ENCODE results near the gene PRSS56. TPM values are rescaled to one million over a fixed set of nuclear protein-coding genes. Genes with fewer than 3 reads are reported as not detected.

Gene PRSS56
- not detected in 2 replicates for total RNA-seq

- DNase-seq (ENCODE audit: low read depth, low spot score), result no peak
These were observed at the start of gene PRSS56 for GRCh38 chr2:232519581-232520438. TSS of gene PRSS56 (plus strand) at chr2:232520388. CDS start at chr2:232520599, 211 bp downstream.

- no peak for DNase-seq (ENCODE audit: low read depth, low spot score)
These were observed 46.7 kb upstream of the PRSS56 start for GRCh38 chr2:232473467-232473890.

GRCh38 chr2:232476045-232476444 lies 44.1 kb upstream of the PRSS56 start:
- DNase-seq (ENCODE audit: low read depth, low spot score), result no peak

- DNase-seq (ENCODE audit: low read depth, low spot score), result no peak
These were observed 43.4 kb upstream of the PRSS56 start for GRCh38 chr2:232476791-232477190.

GRCh38 chr2:232477751-232478510 lies 42.3 kb upstream of the PRSS56 start:
- no peak for DNase-seq (ENCODE audit: low read depth, low spot score)

- DNase-seq (ENCODE audit: low read depth, low spot score), result no peak
These were observed 41.4 kb upstream of the PRSS56 start for GRCh38 chr2:232478571-232479340.

GRCh38 chr2:232479341-232480200 lies 40.6 kb upstream of the PRSS56 start:
- no peak for DNase-seq (ENCODE audit: low read depth, low spot score)

GRCh38 chr2:232480201-232481190 lies 39.7 kb upstream of the PRSS56 start:
- no peak for DNase-seq (ENCODE audit: low read depth, low spot score)

- DNase-seq (ENCODE audit: low read depth, low spot score), result no peak
These were observed 38.7 kb upstream of the PRSS56 start for GRCh38 chr2:232481322-232482140.

- DNase-seq (ENCODE audit: low read depth, low spot score), result no peak
These were observed 37.6 kb upstream of the PRSS56 start for GRCh38 chr2:232482301-232483238.

- DNase-seq (ENCODE audit: low read depth, low spot score), result no peak
These were observed 36.8 kb upstream of the PRSS56 start for GRCh38 chr2:232483311-232483922.

GRCh38 chr2:232483923-232484627 lies 36.1 kb upstream of the PRSS56 start:
- DNase-seq (ENCODE audit: low read depth, low spot score), result no peak

- no peak for DNase-seq (ENCODE audit: low read depth, low spot score)
These were observed 35.4 kb upstream of the PRSS56 start for GRCh38 chr2:232484628-232485347.

GRCh38 chr2:232485348-232485756 lies 34.8 kb upstream of the PRSS56 start:
- no peak for DNase-seq (ENCODE audit: low read depth, low spot score)

- no peak for DNase-seq (ENCODE audit: low read depth, low spot score)
These were observed 34.2 kb upstream of the PRSS56 start for GRCh38 chr2:232485757-232486557.
